Esophagus muscularis mucosa (tissue), 4 donors: ENCODE measurements around the gene MCRIP2.

Experiments used
- CTCF ChIP-seq, 3 experiments: fragments of 200-600 bp in 2 of 3; fragments of 450-650 bp in 1 of 3; sonication (generic) in 2 of 3; IDR thresholded peaks; one replicate each; pipeline ENCODE4 v1.5.1; 2017 to 2019; ENCODE audit warnings: antibody characterized with exemption in 3 of 3, mild to moderate bottlenecking in 2 of 3, moderate library complexity in 1 of 3
- EP300 ChIP-seq: sonication (generic); formaldehyde crosslinking; IDR thresholded peaks from one replicate; pipeline ENCODE4 v1.6.1; 2017; ENCODE audit warnings: antibody characterized with exemption
- POLR2A ChIP-seq: fragments of 450-650 bp; IDR thresholded peaks from one replicate; pipeline ENCODE4 v1.6.1; 2017; ENCODE audit warnings: antibody characterized with exemption, moderate library complexity, mild to moderate bottlenecking, low read depth
- POLR2AphosphoS5 ChIP-seq, 2 donors: sonication (generic); formaldehyde crosslinking; IDR thresholded peaks; one replicate each; pipeline ENCODE4 v1.6.1; 2017; ENCODE audit warnings: antibody characterized with exemption in 2 of 2

- no peak for TF ChIP-seq EP300
- TF ChIP-seq CTCF (IDR thresholded peaks at IDR 0.05), result no peak
- TF ChIP-seq POLR2A, result no peak
- TF ChIP-seq POLR2AphosphoS5 (IDR thresholded peaks at IDR 0.05), result no peak
Observed at GRCh38 chr16:593406-593805, 48.2 kb upstream of the MCRIP2 start.
